Motor neuron (in vitro differentiated cells): ENCODE results near the gene CCT3. TPM values are rescaled to one million over a fixed set of nuclear protein-coding genes. Genes with fewer than 3 reads are reported as not detected.

ENCODE experiments used
- total RNA-seq, 8 experiments: library from RNA; unstranded; fragments of 300-600 nt; gene quantifications; 2 replicates each; pipeline versions ENCODE4 v1.2.3 to v1.2.4, GENCODE V29; 2022

Gene CCT3
- total RNA-seq, 8 experiments from 2014 or later, result 204 to 465 (median 351) TPM

Other genes starting within 250 kb of the CCT3 start
- gene LMNA, start 223.6 kb downstream of the CCT3 start, total RNA-seq, result 100 to 1,000 TPM in 3 of 8 experiments, 10 to 100 TPM in 5; 29.8 to 370 (median 68.0) TPM
- gene SEMA4A, start 184.7 kb downstream of the CCT3 start, total RNA-seq, result 1 to 10 TPM in 7 of 8 experiments, under 1 TPM in 1; 0.85 to 6.1 (median 2.7) TPM
- gene SLC25A44, start 144.2 kb downstream of the CCT3 start, total RNA-seq, result 10 to 100 TPM; 16.5 to 26.8 (median 20.9) TPM
- 100 to 1,000 TPM in 1 of 8 experiments, 10 to 100 TPM in 7; 19.8 to 131 (median 46.3) TPM for gene PMF1, start 125.3 kb downstream of the CCT3 start, total RNA-seq
- gene BGLAP, start 96.1 kb downstream of the CCT3 start, total RNA-seq, result 1 to 10 TPM in 3 of 8 experiments, under 1 TPM in 5; 0.36 to 2.6 (median 0.93) TPM
- 1 to 10 TPM in 7 of 8 experiments, under 1 TPM in 1; 0.61 to 8.6 (median 2.6) TPM for gene PAQR6, start 90.2 kb downstream of the CCT3 start, total RNA-seq
- 10 to 100 TPM; 34.5 to 78.8 (median 62.7) TPM for gene SMG5, start 55.5 kb downstream of the CCT3 start, total RNA-seq
- 1 to 10 TPM; 3.1 to 6.5 (median 4.8) TPM for gene TMEM79, start 54.0 kb downstream of the CCT3 start, total RNA-seq
- gene GLMP, start 42.6 kb downstream of the CCT3 start, total RNA-seq, result 100 to 1,000 TPM in 1 of 8 experiments, 10 to 100 TPM in 7; 16.3 to 138 (median 33.0) TPM
- 1 to 10 TPM in 1 of 8 experiments, under 1 TPM in 5, not detected in 2; 0.46 to 1.4 (median 0.67) TPM for gene VHLL, start 39.0 kb downstream of the CCT3 start, total RNA-seq
- gene TSACC, start 234 bp upstream of the CCT3 start, total RNA-seq, result 1 to 10 TPM in 3 of 8 experiments, under 1 TPM in 3, not detected in 2; 0.22 to 8.3 (median 1.2) TPM
- gene RHBG, start 30.9 kb upstream of the CCT3 start, total RNA-seq, result 1 to 10 TPM in 1 of 8 experiments, under 1 TPM in 4, not detected in 3; 0.38 to 1.8 (median 0.50) TPM
- 10 to 100 TPM in 5 of 8 experiments, 1 to 10 TPM in 3; 6.6 to 28.6 (median 11.3) TPM for gene MEF2D, start 162.5 kb upstream of the CCT3 start, total RNA-seq
- 10 to 100 TPM in 3 of 8 experiments, 1 to 10 TPM in 3, under 1 TPM in 2; 0.20 to 11.6 (median 1.5) TPM for gene IQGAP3, start 234.3 kb upstream of the CCT3 start, total RNA-seq
- gene TTC24, start 241.4 kb upstream of the CCT3 start, total RNA-seq, result 1 to 10 TPM in 1 of 8 experiments, under 1 TPM in 3, not detected in 4; 0.14 to 1.9 (median 0.58) TPM